Loucy (cell line): ENCODE data around the gene MFGE8.
"Not testable (repeated sequence)": the region's sequence is repeated elsewhere in the genome, so short reads cannot be mapped to it uniquely, and the experiment has no call there.

Experiments
- H2AFZ ChIP-seq: fragments of 200-600 bp; sonication (generic); 2 replicates; pipeline ENCODE4 v1.6.0; 2016; ENCODE audit warnings: antibody characterized with exemption, mild to moderate bottlenecking, low read length, moderate library complexity
- H3F3A ChIP-seq: fragments of 200-600 bp; 2 replicates; pipeline ENCODE4 v1.6.0; 2016; ENCODE audit warnings: antibody characterized with exemption, low read depth, mild to moderate bottlenecking
- H3K27me3 ChIP-seq: fragments of 200-600 bp; sonication (generic); 2 replicates; pipeline ENCODE4 v1.6.1; 2014; ENCODE audit warnings: low read length, mild to moderate bottlenecking; ENCODE audit not compliant: insufficient read depth, poor library complexity, severe bottlenecking
- H3K36me3 ChIP-seq: fragments of 200-600 bp; sonication (generic); 2 replicates; pipeline ENCODE4 v1.6.1; 2016; ENCODE audit warnings: low read length; ENCODE audit not compliant: insufficient read depth
- H3K4me1 ChIP-seq: fragments of 200-600 bp; sonication (generic); 2 replicates; pipeline ENCODE4 v1.5.1; 2014; ENCODE audit warnings: low read length, mild to moderate bottlenecking; ENCODE audit not compliant: insufficient read depth, poor library complexity, severe bottlenecking
- H3K4me2 ChIP-seq: fragments of 200-600 bp; sonication (generic); 2 replicates; pipeline ENCODE4 v1.6.0; 2014; ENCODE audit warnings: antibody characterized with exemption, low read length, low read depth, mild to moderate bottlenecking; ENCODE audit not compliant: poor library complexity, severe bottlenecking
- H3K4me3 ChIP-seq: fragments of 200-600 bp; sonication (generic); 2 replicates; pipeline ENCODE4 v1.5.1; 2014; ENCODE audit warnings: low read length, mild to moderate bottlenecking, mixed read lengths; ENCODE audit not compliant: poor library complexity, severe bottlenecking
- H3K79me2 ChIP-seq: fragments of 200-600 bp; sonication (generic); 2 replicates; pipeline ENCODE4 v1.6.1; 2014; ENCODE audit warnings: low read length; ENCODE audit not compliant: insufficient read depth
- H3K9ac ChIP-seq: fragments of 200-600 bp; sonication (generic); 2 replicates; pipeline ENCODE4 v1.6.0; 2014; ENCODE audit warnings: mild to moderate bottlenecking, low read depth, low read length, moderate library complexity; ENCODE audit not compliant: poor library complexity, severe bottlenecking
- H3K9me2 ChIP-seq: fragments of 200-600 bp; sonication (generic); replicated peaks from 2 replicates; pipeline ENCODE4 v1.6.1; 2016; ENCODE audit warnings: low read depth, low read length, mixed read lengths
- H3K9me3 ChIP-seq: fragments of 200-600 bp; sonication (generic); 2 replicates; pipeline ENCODE4 v1.6.1; 2014; ENCODE audit warnings: mild to moderate bottlenecking, antibody characterized with exemption, low read length, low read depth; ENCODE audit not compliant: insufficient read depth
- H4K20me1 ChIP-seq: fragments of 200-600 bp; sonication (generic); 2 replicates; pipeline ENCODE4 v1.6.0; 2014; ENCODE audit warnings: antibody characterized with exemption, low read length, mild to moderate bottlenecking; ENCODE audit not compliant: insufficient read depth, poor library complexity, severe bottlenecking
- EZH2phosphoT487 ChIP-seq: fragments of 200-600 bp; IDR thresholded peaks from 2 replicates; pipeline ENCODE4 v1.6.1; 2018; ENCODE audit warnings: antibody characterized with exemption, mild to moderate bottlenecking, moderate library complexity, borderline replicate concordance
- TF ChIP-seq, protein P1 (sequence below): fragments of 200-600 bp; sonication (generic); conservative IDR thresholded peaks from 2 replicates; pipeline ENCODE4 v1.5.1; 2014; ENCODE audit warnings: mild to moderate bottlenecking, antibody characterized with exemption, low read length

Gene MFGE8

DNA sequence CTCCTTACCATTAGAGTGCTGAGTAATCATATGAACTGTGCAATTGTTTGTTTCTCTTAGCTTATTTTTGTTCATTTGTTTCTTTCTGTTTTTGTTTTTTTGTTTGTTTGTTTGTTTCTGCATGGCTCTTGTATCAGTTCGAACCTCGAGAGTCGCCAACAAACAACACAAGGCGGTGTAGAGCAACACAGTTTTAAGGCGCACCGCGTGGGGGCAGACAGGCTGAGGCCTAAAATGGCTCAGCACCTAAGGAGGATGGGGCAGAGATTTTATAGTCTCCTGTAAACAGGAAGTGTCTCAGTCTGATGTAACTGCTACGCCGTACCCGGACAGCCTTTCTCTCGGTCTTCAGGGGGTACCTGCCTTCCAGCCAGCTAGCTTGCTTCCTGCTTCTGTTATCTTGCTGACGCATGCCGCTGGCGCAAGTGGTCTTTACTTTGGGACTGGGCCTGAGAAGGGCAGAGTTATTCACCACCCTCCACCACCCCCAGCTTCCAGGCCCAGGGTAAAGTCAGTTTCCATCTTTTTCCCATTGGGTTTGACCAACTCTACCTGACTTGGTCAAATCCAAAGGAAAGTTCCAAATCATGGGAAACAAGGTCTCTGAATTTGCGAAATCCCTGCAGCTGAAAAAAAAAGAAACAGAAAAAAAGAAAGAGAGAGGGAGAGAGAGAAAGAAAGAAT lies 25.8 kb upstream of the MFGE8 start:
- Histone ChIP-seq H3K4me2 (no peak overlapping the region), H2AFZ (no peak overlapping the region), H3K36me3 (no peaks in the 10 kb centered on the region), H4K20me1 (no peaks in the 10 kb centered on the region), H3K9me2 (no peaks in the 10 kb centered on the region), H3K9me3 (no peaks in the 10 kb centered on the region), H3F3A (no peaks in the 10 kb centered on the region), H3K4me3 (no peak overlapping the region), H3K79me2 (no peaks in the 10 kb centered on the region), H3K9ac (no peak overlapping the region), H3K27me3 (no peaks in the 10 kb centered on the region), H3K4me1 (no peaks in the 10 kb centered on the region)
- no peak for TF ChIP-seq EZH2phosphoT487
- TF ChIP-seq, protein P1, sequence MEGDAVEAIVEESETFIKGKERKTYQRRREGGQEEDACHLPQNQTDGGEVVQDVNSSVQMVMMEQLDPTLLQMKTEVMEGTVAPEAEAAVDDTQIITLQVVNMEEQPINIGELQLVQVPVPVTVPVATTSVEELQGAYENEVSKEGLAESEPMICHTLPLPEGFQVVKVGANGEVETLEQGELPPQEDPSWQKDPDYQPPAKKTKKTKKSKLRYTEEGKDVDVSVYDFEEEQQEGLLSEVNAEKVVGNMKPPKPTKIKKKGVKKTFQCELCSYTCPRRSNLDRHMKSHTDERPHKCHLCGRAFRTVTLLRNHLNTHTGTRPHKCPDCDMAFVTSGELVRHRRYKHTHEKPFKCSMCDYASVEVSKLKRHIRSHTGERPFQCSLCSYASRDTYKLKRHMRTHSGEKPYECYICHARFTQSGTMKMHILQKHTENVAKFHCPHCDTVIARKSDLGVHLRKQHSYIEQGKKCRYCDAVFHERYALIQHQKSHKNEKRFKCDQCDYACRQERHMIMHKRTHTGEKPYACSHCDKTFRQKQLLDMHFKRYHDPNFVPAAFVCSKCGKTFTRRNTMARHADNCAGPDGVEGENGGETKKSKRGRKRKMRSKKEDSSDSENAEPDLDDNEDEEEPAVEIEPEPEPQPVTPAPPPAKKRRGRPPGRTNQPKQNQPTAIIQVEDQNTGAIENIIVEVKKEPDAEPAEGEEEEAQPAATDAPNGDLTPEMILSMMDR = no peak

DNA sequence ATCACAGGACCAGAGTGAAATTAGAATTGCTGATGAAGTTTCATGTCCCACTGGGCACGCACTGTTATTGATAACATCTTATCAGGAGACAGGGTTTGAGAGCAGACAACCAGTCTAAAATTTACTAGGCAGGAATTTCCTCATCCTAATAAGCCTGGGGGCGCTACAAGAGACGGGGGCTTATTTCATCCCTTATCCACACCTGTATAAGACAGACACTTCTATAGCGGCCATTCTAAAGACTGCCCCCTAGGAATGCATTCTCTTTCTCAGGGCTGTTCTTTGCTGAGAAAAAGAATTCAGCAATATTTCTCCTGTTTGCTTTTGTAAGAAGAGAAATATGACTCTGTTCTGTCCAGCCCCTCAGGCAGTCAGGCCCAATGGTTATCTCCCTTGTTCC lies 21.3 kb upstream of the MFGE8 start:
- not testable (repeated sequence) for H3K9me3 ChIP-seq, H4K20me1 ChIP-seq, H3K36me3 ChIP-seq, H3K9ac ChIP-seq, H3F3A ChIP-seq, H3K79me2 ChIP-seq, H3K4me1 ChIP-seq, H3K27me3 ChIP-seq, H3K4me2 ChIP-seq, H3K9me2 ChIP-seq, H2AFZ ChIP-seq, H3K4me3 ChIP-seq

- no peaks in the 10 kb centered on the region for H4K20me1 ChIP-seq
- no peaks in the 10 kb centered on the region for H3K27me3 ChIP-seq
- no peak overlapping the region for H3K4me3 ChIP-seq
- H2AFZ ChIP-seq = no peak overlapping the region
- H3K9me2 ChIP-seq = no peaks in the 10 kb centered on the region
- no peaks in the 10 kb centered on the region for H3K36me3 ChIP-seq
- TF ChIP-seq, protein P1 = no peak
- TF ChIP-seq EZH2phosphoT487 = no peak
- H3K4me1 ChIP-seq = no peaks in the 10 kb centered on the region
- no peaks in the 10 kb centered on the region for H3K79me2 ChIP-seq
- no peaks in the 10 kb centered on the region for H3F3A ChIP-seq
- H3K4me2 ChIP-seq = no peak overlapping the region
- H3K9me3 ChIP-seq = no peaks in the 10 kb centered on the region
- H3K9ac ChIP-seq = no peak overlapping the region
Observed at GRCh38 chr15:88932875-88933330, 19.7 kb upstream of the MFGE8 start.

DNA sequence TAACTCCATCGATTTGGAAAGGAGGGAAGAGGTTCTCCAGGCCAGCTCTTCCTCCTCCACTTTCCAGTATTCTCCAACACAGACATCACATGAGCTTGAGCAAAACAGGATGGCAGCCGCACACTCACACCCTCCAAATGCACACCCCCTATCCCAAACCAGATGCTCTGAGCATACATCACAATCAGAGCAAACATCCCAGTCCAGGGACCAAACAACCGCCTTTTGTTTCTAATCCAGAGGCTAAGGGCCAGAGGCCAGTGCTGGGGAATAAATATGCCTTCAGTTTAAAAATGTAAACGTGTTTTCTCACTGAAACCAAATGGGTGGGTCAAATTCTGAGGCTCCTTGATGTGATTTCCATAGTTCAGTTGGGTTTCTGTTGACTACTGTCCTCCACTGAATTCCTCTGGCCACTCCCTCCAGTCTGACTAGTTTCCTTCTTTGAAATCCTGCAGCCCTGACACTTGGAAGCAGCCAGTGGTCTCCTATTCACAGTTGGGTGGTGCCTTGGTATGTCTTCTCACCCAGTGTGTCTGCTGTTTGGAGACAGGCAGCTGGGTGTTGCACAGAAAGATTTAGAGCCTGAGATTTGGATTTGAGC lies 19.2 kb upstream of the MFGE8 start:
- H3K4me1 ChIP-seq = no peaks in the 10 kb centered on the region
- H3K36me3 ChIP-seq = no peaks in the 10 kb centered on the region
- H3K9me2 ChIP-seq = no peaks in the 10 kb centered on the region
- H4K20me1 ChIP-seq = no peaks in the 10 kb centered on the region
- no peaks in the 10 kb centered on the region for H3K9me3 ChIP-seq
- H3K4me3 ChIP-seq = no peak overlapping the region
- no peaks in the 10 kb centered on the region for H3F3A ChIP-seq
- H2AFZ ChIP-seq = no peak overlapping the region
- H3K27me3 ChIP-seq = no peaks in the 10 kb centered on the region
- no peaks in the 10 kb centered on the region for H3K79me2 ChIP-seq
- H3K9ac ChIP-seq = no peak overlapping the region
- TF ChIP-seq EZH2phosphoT487 = no peak
- TF ChIP-seq, protein P1 = no peak
- no peak overlapping the region for H3K4me2 ChIP-seq
